Measurements from ENCODE around the gene EIF5B.

Gene EIF5B

DNA sequence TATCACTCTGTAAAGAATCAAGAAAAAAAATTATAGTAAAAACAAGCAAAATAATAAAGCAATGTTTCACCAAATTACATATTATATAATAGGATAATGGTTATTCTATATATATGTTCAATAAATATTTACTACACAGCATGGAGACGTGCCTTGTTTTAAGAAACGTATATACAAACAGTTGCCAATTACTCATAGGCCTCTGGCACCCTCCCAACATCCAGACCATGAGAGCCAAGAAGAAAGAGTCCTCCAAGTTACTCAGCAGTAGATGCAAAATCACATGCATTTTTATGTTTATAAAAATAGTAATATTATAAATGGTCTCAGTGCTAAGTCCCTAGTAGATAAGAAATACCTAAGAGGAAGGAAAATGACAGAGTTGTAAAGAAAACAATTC lies 87.8 kb downstream of the EIF5B start:
- H3K4me1 ChIP-seq: no peaks in the 10 kb centered on the region
- TF ChIP-seq CTCF (IDR thresholded peaks at IDR 0.05): no peak
- H2AFZ ChIP-seq: no peak overlapping the region
- no peaks in the 10 kb centered on the region for H3K36me3 ChIP-seq (ENCODE audit: control insufficient read depth, insufficient read depth, low read length)
- H3K9ac ChIP-seq: no peak overlapping the region
- H3K27me3 ChIP-seq (ENCODE audit: control insufficient read depth, insufficient read depth, low read length): no peaks in the 10 kb centered on the region
- H3K4me3 ChIP-seq (ENCODE audit: low read depth, low read length): no peak overlapping the region
- peaks cover 3% of the 10 kb centered on the region for H3K79me2 ChIP-seq
- H3K27ac ChIP-seq: no peak overlapping the region
- H3K9me3 ChIP-seq (ENCODE audit: control insufficient read depth, low read length): no peaks in the 10 kb centered on the region
- no peak overlapping the region for H3K4me2 ChIP-seq (ENCODE audit: low read length)

- Histone ChIP-seq H3K4me2 (ENCODE audit: low read length) (no peak overlapping the region), H3K27ac (no peak overlapping the region), H3K27me3 (ENCODE audit: control insufficient read depth, insufficient read depth, low read length) (no peaks in the 10 kb centered on the region), H3K36me3 (ENCODE audit: control insufficient read depth, insufficient read depth, low read length) (no peaks in the 10 kb centered on the region), H2AFZ (no peak overlapping the region), H3K4me3 (ENCODE audit: low read depth, low read length) (no peak overlapping the region), H3K4me1 (peaks cover 4% of the 10 kb centered on the region), H3K9me3 (ENCODE audit: control insufficient read depth, low read length) (no peaks in the 10 kb centered on the region), H3K79me2 (no peaks in the 10 kb centered on the region), H3K9ac (no peak overlapping the region)
- TF ChIP-seq CTCF (IDR thresholded peaks at IDR 0.05): no peak
Observed at GRCh38 chr2:99430614-99431291, 93.6 kb downstream of the EIF5B start.

DNA sequence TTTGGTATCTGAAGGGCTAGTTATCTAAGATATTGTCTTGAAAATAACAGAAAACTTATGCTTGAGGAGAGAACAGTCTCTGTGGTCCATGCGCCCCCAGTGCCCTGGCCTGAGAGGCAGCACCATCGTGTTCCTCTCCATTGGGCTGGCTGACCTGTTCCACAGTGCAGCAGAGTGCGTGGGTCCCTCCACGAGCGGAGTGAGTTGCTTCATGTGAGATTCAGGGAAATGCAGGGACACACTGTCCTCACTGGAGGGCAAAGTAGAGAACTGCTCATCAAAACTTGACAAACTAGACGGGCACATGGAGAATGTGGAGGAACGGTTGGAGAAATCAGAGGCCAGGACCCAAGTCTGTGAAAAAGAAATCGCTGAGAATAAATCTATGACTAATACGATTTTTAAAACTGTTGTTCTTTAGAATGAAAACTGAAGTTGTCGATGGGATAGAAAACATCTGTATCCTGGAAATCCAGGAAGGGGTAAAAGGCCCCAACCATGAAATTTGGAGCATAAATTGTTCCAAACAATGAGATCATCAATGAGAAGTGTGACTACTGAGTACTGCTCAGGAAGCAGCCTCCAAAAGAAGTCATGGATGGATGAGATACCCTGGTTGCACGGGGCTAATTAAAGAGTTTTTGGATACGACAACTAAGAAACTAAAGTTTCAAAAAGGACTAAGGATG lies 94.5 kb downstream of the EIF5B start:
- H3K27me3 ChIP-seq (ENCODE audit: control insufficient read depth, insufficient read depth, low read length): no peaks in the 10 kb centered on the region
- no peak overlapping the region for H3K9ac ChIP-seq

GRCh38 chr2:99433340-99433739 lies 96.2 kb downstream of the EIF5B start:
- Histone ChIP-seq H3K36me3 (ENCODE audit: control insufficient read depth, insufficient read depth, low read length) (no peaks in the 10 kb centered on the region), H3K27me3 (ENCODE audit: control insufficient read depth, insufficient read depth, low read length) (no peaks in the 10 kb centered on the region), H3K4me2 (ENCODE audit: low read length) (no peak overlapping the region), H3K9ac (no peak overlapping the region), H3K4me3 (ENCODE audit: low read depth, low read length) (no peak overlapping the region), H3K79me2 (no peaks in the 10 kb centered on the region), H3K9me3 (ENCODE audit: control insufficient read depth, low read length) (no peaks in the 10 kb centered on the region), H2AFZ (no peak overlapping the region), H3K27ac (no peak overlapping the region), H3K4me1 (peaks cover 4% of the 10 kb centered on the region)
- no peak for TF ChIP-seq CTCF (IDR thresholded peaks at IDR 0.05)

More for the DNA sequence above, 94.5 kb downstream of the EIF5B start:
- TF ChIP-seq CTCF (IDR thresholded peaks at IDR 0.05): no peak
- Histone ChIP-seq H2AFZ (no peak overlapping the region), H3K4me2 (ENCODE audit: low read length) (no peak overlapping the region), H3K79me2 (no peaks in the 10 kb centered on the region), H3K4me1 (peaks cover 4% of the 10 kb centered on the region), H3K36me3 (ENCODE audit: control insufficient read depth, insufficient read depth, low read length) (no peaks in the 10 kb centered on the region), H3K9me3 (ENCODE audit: control insufficient read depth, low read length) (no peaks in the 10 kb centered on the region), H3K4me3 (ENCODE audit: low read depth, low read length) (no peak overlapping the region), H3K27ac (no peak overlapping the region)

All from parathyroid adenoma (tissue), 2 donors.